Measurements from ENCODE around the gene TMEM98.
"Not testable (repeated sequence)": the region's sequence is repeated elsewhere in the genome, so short reads cannot be mapped to it uniquely, and the experiment has no call there.

The TMEM98 gene

GRCh38 chr17:32927724-32928585, at the start of gene TMEM98:
Gene TMEM98, plus strand, starts transcription at chr17:32928153. Its CDS starts 3,376 bp downstream, at chr17:32931529.
- DNase-seq: peak; percentile 5

- no peak for DNase-seq
Measured at GRCh38 chr17:32878211-32878610, 49.7 kb upstream of the TMEM98 start.

GRCh38 chr17:32879134-32879533, 48.8 kb upstream of the TMEM98 start:
- no peak for DNase-seq

GRCh38 chr17:32880671-32881453, 47.1 kb upstream of the TMEM98 start:
- DNase-seq: no peak

- DNase-seq: no peak
Measured at GRCh38 chr17:32882029-32882428, 45.9 kb upstream of the TMEM98 start.

GRCh38 chr17:32882734-32883133, 45.2 kb upstream of the TMEM98 start:
- no peak for DNase-seq

- not testable (repeated sequence) for DNase-seq
Measured at GRCh38 chr17:32886951-32887350, 41.0 kb upstream of the TMEM98 start.

- not testable (repeated sequence) for DNase-seq
Measured at GRCh38 chr17:32887410-32887809, 40.5 kb upstream of the TMEM98 start.

GRCh38 chr17:32894245-32894644, 33.7 kb upstream of the TMEM98 start:
- no peak for DNase-seq

GRCh38 chr17:32896647-32897258, 31.2 kb upstream of the TMEM98 start:
- DNase-seq: no peak

GRCh38 chr17:32899236-32900013, 28.5 kb upstream of the TMEM98 start:
- DNase-seq: no peak

- no peak for DNase-seq
Measured at GRCh38 chr17:32901743-32902142, 26.2 kb upstream of the TMEM98 start.

- no peak for DNase-seq
Measured at GRCh38 chr17:32903774-32904673, 23.9 kb upstream of the TMEM98 start.

- no peak for DNase-seq
Measured at GRCh38 chr17:32904891-32905290, 23.1 kb upstream of the TMEM98 start.

- DNase-seq: no peak
Measured at GRCh38 chr17:32907583-32907982, 20.4 kb upstream of the TMEM98 start.

- DNase-seq: peak; percentile 30
Measured at GRCh38 chr17:32909787-32910369, 18.1 kb upstream of the TMEM98 start.

- DNase-seq: no peak
Measured at GRCh38 chr17:32910769-32911168, 17.2 kb upstream of the TMEM98 start.

GRCh38 chr17:32912218-32912897, 15.6 kb upstream of the TMEM98 start:
- no peak for DNase-seq

GRCh38 chr17:32913593-32913992, 14.4 kb upstream of the TMEM98 start:
- DNase-seq: no peak

- DNase-seq: no peak
Measured at GRCh38 chr17:32914181-32914580, 13.8 kb upstream of the TMEM98 start.

- DNase-seq: no peak
Measured at GRCh38 chr17:32915245-32915644, 12.7 kb upstream of the TMEM98 start.

Measured in stimulated activated CD4-positive, alpha-beta T cell treated with anti-CD3 and anti-CD28 coated beads, Interleukin-4, amount 100 ng/mL, for 1 hour (primary cell).